HG03108 (cell line): ENCODE measurements around the gene EXD3.
"Not testable (repeated sequence)": the region's sequence is repeated elsewhere in the genome, so short reads cannot be mapped to it uniquely, and the experiment has no call there.

Experiments
- ATAC-seq: cut with Tn5 transposase; IDR thresholded peaks from one replicate; pipeline ENCODE4 v1.9.1; 2021; ENCODE audit warnings: moderate library complexity; ENCODE audit not compliant: unreplicated experiment

EXD3 gene

DNA sequence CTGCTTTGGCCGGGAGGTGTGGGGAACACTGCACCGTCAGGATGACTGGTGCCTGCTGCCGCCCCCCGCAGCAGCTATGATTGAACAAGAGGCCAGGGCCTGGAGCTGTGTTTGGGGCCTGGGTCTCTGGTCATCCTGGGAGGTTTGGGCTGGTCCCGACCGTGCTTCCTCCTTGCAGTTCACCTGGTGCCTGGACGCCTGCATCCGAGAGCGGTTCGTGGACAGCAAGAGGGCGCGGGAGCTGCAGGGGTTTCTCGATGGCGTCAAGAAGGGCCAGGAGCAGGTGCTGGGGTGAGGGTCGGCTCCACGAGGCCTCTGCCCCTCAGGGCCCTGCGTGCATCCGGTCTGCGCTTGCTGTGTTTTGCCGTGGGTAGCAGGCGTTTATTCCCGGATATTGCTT, 158.9 kb downstream of the EXD3 start:
- ATAC-seq: no peak

DNA sequence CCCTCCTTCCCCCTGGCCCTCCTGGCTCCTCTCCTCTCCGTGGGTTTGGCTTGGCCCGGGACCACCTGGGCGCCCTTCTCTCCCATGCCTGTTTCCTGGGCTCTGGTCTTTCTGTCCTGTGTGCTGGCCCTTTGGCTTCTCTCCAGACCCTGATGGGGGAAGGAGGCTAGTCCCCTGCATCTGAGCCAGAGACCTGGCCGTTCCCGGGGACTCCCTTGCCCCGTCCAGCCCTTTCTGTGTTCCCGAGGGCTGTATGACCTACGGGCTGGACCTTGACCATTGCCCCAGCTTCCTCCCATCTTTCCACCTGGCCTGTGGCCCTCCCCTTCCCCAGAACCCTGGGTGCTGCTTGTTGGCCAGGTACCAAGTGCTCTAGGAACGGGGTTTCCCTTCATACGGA, 159.5 kb downstream of the EXD3 start:
- ATAC-seq: no peak

DNA sequence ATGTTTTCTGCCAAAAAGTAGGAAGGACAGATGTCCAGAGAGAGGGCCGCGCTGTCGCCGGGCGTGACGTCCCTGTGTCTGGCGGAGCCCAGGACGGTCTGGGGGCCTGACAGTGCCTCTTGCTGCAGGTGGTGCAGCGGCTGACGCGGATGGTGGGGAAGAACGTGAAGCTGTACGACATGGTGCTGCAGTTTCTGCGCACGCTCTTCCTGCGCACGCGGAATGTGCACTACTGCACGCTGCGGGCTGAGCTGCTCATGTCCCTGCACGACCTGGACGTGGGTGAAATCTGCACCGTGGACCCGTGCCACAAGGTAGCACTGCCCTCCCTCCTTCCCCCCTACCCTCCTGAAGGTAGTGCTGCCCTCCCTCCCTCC, 160.1 kb downstream of the EXD3 start:
- ATAC-seq: no peak

DNA sequence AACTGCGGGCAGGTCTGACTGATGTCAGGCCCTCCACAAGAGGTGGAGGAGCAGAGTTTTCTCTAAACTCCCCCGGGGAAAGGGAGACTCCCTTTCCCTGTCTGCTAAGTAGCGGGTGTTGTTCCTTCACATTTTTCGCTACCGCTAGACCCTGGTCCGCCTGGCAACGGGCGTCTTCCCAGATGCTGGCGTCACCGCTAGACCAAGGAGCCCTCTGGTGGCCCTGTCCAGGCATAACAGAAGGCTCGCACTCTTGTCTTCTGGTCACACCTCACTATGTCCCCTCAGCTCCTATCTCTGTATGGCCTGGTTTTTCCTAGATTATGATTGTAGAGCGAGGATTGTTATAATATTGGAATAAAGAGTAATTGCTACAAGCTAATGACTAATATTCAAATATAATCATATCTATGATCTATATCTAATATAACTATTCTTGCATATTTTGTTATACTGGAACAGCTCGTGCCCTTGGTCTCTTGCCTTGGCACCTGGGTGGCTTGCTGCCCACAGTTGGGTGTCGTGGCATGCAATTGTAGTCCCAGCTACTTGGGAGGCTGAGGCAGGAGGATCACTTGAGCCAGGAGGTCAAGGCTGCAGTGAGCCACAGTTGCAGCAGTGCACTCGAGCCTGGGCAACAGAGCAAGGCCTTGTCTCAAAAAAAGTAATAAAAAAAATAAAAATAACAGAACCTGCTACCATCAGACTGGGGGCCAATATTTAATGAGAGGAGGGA, 160.6 kb downstream of the EXD3 start:
- ATAC-seq: not testable (repeated sequence)
